Astrocyte (in vitro differentiated cells and primary cell): ENCODE results near the gene COA6. TPM values are rescaled to one million over a fixed set of nuclear protein-coding genes. Genes with fewer than 3 reads are reported as not detected.

Experiments used
- DNase-seq: peaks from one replicate; pipeline ENCODE4 v3.0.0-alpha.2; 2010; ENCODE audit warnings: low read depth
- FAIRE-seq: peaks from 2 replicates; lab custom pipeline; 2011; peaks lifted over from hg19 to GRCh38; lab: Jason Lieb, UNC
- H2AFZ ChIP-seq: 2 replicates; pipeline ENCODE4 v1.6.0; 2012; ENCODE audit warnings: low read depth, low read length, inconsistent platforms
- H3K27ac ChIP-seq: 2 replicates; pipeline ENCODE4 v1.5.1; 2011; ENCODE audit warnings: low read depth, low read length, inconsistent platforms
- H3K27me3 ChIP-seq: 2 replicates; pipeline ENCODE4 v1.6.0; 2011; ENCODE audit warnings: low read length, inconsistent platforms; ENCODE audit not compliant: insufficient read depth
- H3K36me3 ChIP-seq: 2 replicates; pipeline ENCODE4 v1.5.1; 2011; ENCODE audit warnings: low read length, inconsistent platforms; ENCODE audit not compliant: insufficient read depth
- H3K4me1 ChIP-seq: 2 replicates; pipeline ENCODE4 v1.5.1; 2011; ENCODE audit warnings: low read length, inconsistent platforms; ENCODE audit not compliant: insufficient read depth
- H3K4me2 ChIP-seq: 2 replicates; pipeline ENCODE4 v1.6.0; 2012; ENCODE audit warnings: low read length, inconsistent platforms
- H3K4me3 ChIP-seq: 2 replicates; pipeline ENCODE4 v1.5.1; 2011; ENCODE audit warnings: low read depth, mild to moderate bottlenecking, low read length, inconsistent platforms; ENCODE audit not compliant: insufficient read depth
- H3K79me2 ChIP-seq: 2 replicates; pipeline ENCODE4 v1.6.0; 2012; ENCODE audit warnings: mild to moderate bottlenecking, low read length, inconsistent platforms; ENCODE audit not compliant: insufficient read depth
- H3K9ac ChIP-seq: 2 replicates; pipeline ENCODE4 v1.6.0; 2012; ENCODE audit warnings: mild to moderate bottlenecking, low read length, inconsistent platforms
- H3K9me3 ChIP-seq: 2 replicates; pipeline ENCODE4 v1.5.1; 2012; ENCODE audit warnings: low read depth, mild to moderate bottlenecking, low read length, inconsistent platforms; ENCODE audit not compliant: insufficient read depth
- H4K20me1 ChIP-seq: 2 replicates; pipeline ENCODE4 v1.6.0; 2012; ENCODE audit warnings: low read length, inconsistent platforms; ENCODE audit not compliant: insufficient read depth
- H3K27ac Mint-ChIP-seq: one replicate; pipeline ENCODE4 v1.8.0; 2021; ENCODE audit warnings: mild to moderate bottlenecking, mixed read lengths; ENCODE audit not compliant: unreplicated experiment
- H3K27me3 Mint-ChIP-seq: one replicate; pipeline ENCODE4 v1.8.0; 2021; ENCODE audit warnings: low read depth, mixed read lengths; ENCODE audit not compliant: unreplicated experiment
- H3K36me3 Mint-ChIP-seq: one replicate; pipeline ENCODE4 v1.8.0; 2021; ENCODE audit warnings: low read depth, mixed read lengths; ENCODE audit not compliant: unreplicated experiment
- H3K4me1 Mint-ChIP-seq: one replicate; pipeline ENCODE4 v1.8.0; 2021; ENCODE audit warnings: low read depth, mixed read lengths; ENCODE audit not compliant: unreplicated experiment
- H3K4me3 Mint-ChIP-seq: one replicate; pipeline ENCODE4 v1.8.0; 2021; ENCODE audit warnings: mild to moderate bottlenecking, moderate library complexity, mixed read lengths; ENCODE audit not compliant: unreplicated experiment
- H3K9me3 Mint-ChIP-seq: one replicate; pipeline ENCODE4 v1.8.0; 2021; ENCODE audit warnings: mild to moderate bottlenecking, mixed read lengths; ENCODE audit not compliant: unreplicated experiment
- CTCF ChIP-seq: IDR thresholded peaks from 2 replicates; pipeline ENCODE4 v1.5.1; 2011; ENCODE audit warnings: low read depth, mild to moderate bottlenecking, inconsistent platforms, low read length, moderate library complexity; ENCODE audit not compliant: insufficient read depth
- EZH2 ChIP-seq: IDR thresholded peaks from 2 replicates; pipeline ENCODE4 v1.6.1; 2012; ENCODE audit warnings: mild to moderate bottlenecking, low read length, inconsistent platforms; ENCODE audit not compliant: insufficient read depth
- total RNA-seq: library from RNA; stranded (reverse); gene quantifications from 2 replicates; pipeline ENCODE4 v1.2.1, GENCODE V29; 2021

Gene COA6
- total RNA-seq, 1 donor from 2014 or later, result 22.0 TPM

GRCh38 chr1:234413990-234414389 is 40.7 kb downstream of the COA6 start:
- Mint-ChIP-seq H3K9me3 (no peaks in the 10 kb centered on the region), H3K27ac (no peak overlapping the region), H3K4me1 (no peaks in the 10 kb centered on the region), H3K36me3 (peaks cover 7% of the 10 kb centered on the region), H3K4me3 (no peak overlapping the region), H3K27me3 (no peaks in the 10 kb centered on the region)
- FAIRE-seq (no peak), DNase-seq (no peak)
- Histone ChIP-seq H3K4me1 (no peaks in the 10 kb centered on the region), H3K27ac (no peak overlapping the region), H2AFZ (no peak overlapping the region), H3K9ac (no peak overlapping the region), H3K4me3 (no peak overlapping the region), H4K20me1 (no peaks in the 10 kb centered on the region), H3K27me3 (no peaks in the 10 kb centered on the region), H3K9me3 (no peaks in the 10 kb centered on the region), H3K4me2 (no peak overlapping the region), H3K79me2 (no peaks in the 10 kb centered on the region), H3K36me3 (peaks cover 14% of the 10 kb centered on the region)
- TF ChIP-seq EZH2, result no peak
- TF ChIP-seq CTCF, result no peak

GRCh38 chr1:234427950-234428646 is 54.8 kb downstream of the COA6 start:
- no peak overlapping the region for H3K4me3 ChIP-seq
- H3K27ac Mint-ChIP-seq, result no peak overlapping the region
- H3K4me3 Mint-ChIP-seq, result no peak overlapping the region
- H2AFZ ChIP-seq, result no peak overlapping the region
- no peaks in the 10 kb centered on the region for H3K4me1 ChIP-seq
- no peak for FAIRE-seq
- H3K36me3 ChIP-seq, result peaks cover 28% of the 10 kb centered on the region
- H4K20me1 ChIP-seq, result no peaks in the 10 kb centered on the region
- no peaks in the 10 kb centered on the region for H3K4me1 Mint-ChIP-seq
- H3K79me2 ChIP-seq, result no peaks in the 10 kb centered on the region
- no peaks in the 10 kb centered on the region for H3K27me3 ChIP-seq
- peak; percentile 44 for DNase-seq
- no peaks in the 10 kb centered on the region for H3K27me3 Mint-ChIP-seq
- no peak overlapping the region for H3K4me2 ChIP-seq
- no peak overlapping the region for H3K9ac ChIP-seq
- TF ChIP-seq CTCF (no peak), EZH2 (no peak)
- H3K36me3 Mint-ChIP-seq, result peaks cover 21% of the 10 kb centered on the region
- no peaks in the 10 kb centered on the region for H3K9me3 ChIP-seq
- H3K9me3 Mint-ChIP-seq, result no peaks in the 10 kb centered on the region
- no peak overlapping the region for H3K27ac ChIP-seq

GRCh38 chr1:234429434-234429806 is 56.2 kb downstream of the COA6 start:
- TF ChIP-seq CTCF, result no peak
- no peak for TF ChIP-seq EZH2
- H3K27ac ChIP-seq, result no peak overlapping the region
- Mint-ChIP-seq H3K9me3 (no peaks in the 10 kb centered on the region), H3K4me3 (no peak overlapping the region), H3K4me1 (peaks cover 8% of the 10 kb centered on the region), H3K36me3 (peaks cover 21% of the 10 kb centered on the region), H3K27me3 (no peaks in the 10 kb centered on the region), H3K27ac (no peak overlapping the region)
- H3K27me3 ChIP-seq, result no peaks in the 10 kb centered on the region
- H3K4me1 ChIP-seq, result peaks cover 8% of the 10 kb centered on the region
- no peaks in the 10 kb centered on the region for H4K20me1 ChIP-seq
- H3K4me2 ChIP-seq, result no peak overlapping the region
- DNase-seq (no peak), FAIRE-seq (no peak)
- no peak overlapping the region for H2AFZ ChIP-seq
- no peak overlapping the region for H3K9ac ChIP-seq
- H3K9me3 ChIP-seq, result no peaks in the 10 kb centered on the region
- no peak overlapping the region for H3K4me3 ChIP-seq
- H3K36me3 ChIP-seq, result peaks cover 20% of the 10 kb centered on the region
- no peaks in the 10 kb centered on the region for H3K79me2 ChIP-seq
